EH (cell line): ENCODE measurements around the gene CACNA1G.

Source experiments
- DNase-seq: peaks from one replicate; pipeline ENCODE4 v3.0.0-alpha.2; 2015; ENCODE audit warnings: low read depth

The CACNA1G gene

GRCh38 chr17:50651661-50652060, 91.1 kb downstream of the CACNA1G start:
- no peak for DNase-seq

GRCh38 chr17:50653738-50654137, 93.2 kb downstream of the CACNA1G start:
- no peak for DNase-seq

GRCh38 chr17:50656509-50656908, 96.0 kb downstream of the CACNA1G start:
- no peak for DNase-seq

GRCh38 chr17:50657054-50657453, 96.5 kb downstream of the CACNA1G start:
- DNase-seq, result no peak

GRCh38 chr17:50657627-50658026, 97.1 kb downstream of the CACNA1G start:
- no peak for DNase-seq

GRCh38 chr17:50658616-50659015, 98.1 kb downstream of the CACNA1G start:
- DNase-seq, result no peak

GRCh38 chr17:50659179-50659578, 98.7 kb downstream of the CACNA1G start:
- DNase-seq, result no peak

- DNase-seq, result peak; percentile 62
Measured at GRCh38 chr17:50660042-50660886, 99.7 kb downstream of the CACNA1G start.

- DNase-seq, result no peak
Measured at GRCh38 chr17:50660887-50661345, 100.4 kb downstream of the CACNA1G start.

GRCh38 chr17:50661348-50661747, 100.8 kb downstream of the CACNA1G start:
- DNase-seq, result no peak

GRCh38 chr17:50661795-50662391, 101.4 kb downstream of the CACNA1G start:
- DNase-seq, result peak; percentile 93

- no peak for DNase-seq
Measured at GRCh38 chr17:50662632-50663225, 102.2 kb downstream of the CACNA1G start.

- DNase-seq, result no peak
Measured at GRCh38 chr17:50663812-50664374, 103.4 kb downstream of the CACNA1G start.

- DNase-seq, result no peak
Measured at GRCh38 chr17:50664788-50665458, 104.4 kb downstream of the CACNA1G start.

GRCh38 chr17:50665838-50666237, 105.3 kb downstream of the CACNA1G start:
- no peak for DNase-seq

GRCh38 chr17:50666316-50666715, 105.8 kb downstream of the CACNA1G start:
- DNase-seq, result no peak

GRCh38 chr17:50667259-50668024, 106.9 kb downstream of the CACNA1G start:
- no peak for DNase-seq

- DNase-seq, result peak; percentile 75
Measured at GRCh38 chr17:50668025-50668837, 107.7 kb downstream of the CACNA1G start.

GRCh38 chr17:50668838-50669581, 108.5 kb downstream of the CACNA1G start:
- no peak for DNase-seq

- no peak for DNase-seq
Measured at GRCh38 chr17:50672071-50672470, 111.6 kb downstream of the CACNA1G start.
